Endodermal cell (in vitro differentiated cells): Measurements from ENCODE around the gene SPAG16. TPM values are rescaled to one million over a fixed set of nuclear protein-coding genes. Genes with fewer than 3 reads are reported as not detected.

Experiments
- DNase-seq: peaks from one replicate; pipeline ENCODE4 v3.0.0-alpha.2; 2017
- H3K27ac ChIP-seq: 2 replicates; pipeline ENCODE4 v1.5.1; 2013; ENCODE audit warnings: mild to moderate bottlenecking, low read depth, low read length, moderate library complexity
- H3K27me3 ChIP-seq: 2 replicates; pipeline ENCODE4 v1.6.1; 2013; ENCODE audit warnings: mild to moderate bottlenecking, low read length, moderate library complexity; ENCODE audit not compliant: insufficient read depth, control insufficient read depth, poor library complexity, severe bottlenecking
- H3K36me3 ChIP-seq: 2 replicates; pipeline ENCODE4 v1.7.0; 2013; ENCODE audit warnings: mild to moderate bottlenecking, low read length, moderate library complexity; ENCODE audit not compliant: control insufficient read depth, insufficient read depth
- H3K4me1 ChIP-seq: one replicate; pipeline ENCODE4 v1.7.0; 2013; ENCODE audit warnings: low read length; ENCODE audit not compliant: control insufficient read depth, insufficient read depth
- H3K4me3 ChIP-seq: 2 replicates; pipeline ENCODE4 v1.5.1; 2013; ENCODE audit warnings: mild to moderate bottlenecking, low read length, moderate library complexity
- H3K9ac ChIP-seq: 2 replicates; pipeline ENCODE4 v1.6.1; 2013; ENCODE audit warnings: mild to moderate bottlenecking, low read length, moderate library complexity; ENCODE audit not compliant: poor library complexity, severe bottlenecking; ENCODE audit errors: extremely low read depth
- H3K9me3 ChIP-seq: 2 replicates; pipeline ENCODE4 v1.6.1; 2013; ENCODE audit warnings: mild to moderate bottlenecking, low read length, moderate library complexity; ENCODE audit not compliant: control insufficient read depth
- H3K27ac Mint-ChIP-seq: 2 replicates; pipeline ENCODE4 v1.8.0; 2020; ENCODE audit warnings: mixed read lengths
- H3K27me3 Mint-ChIP-seq: 2 replicates; pipeline ENCODE4 v1.8.0; 2021; ENCODE audit warnings: mild to moderate bottlenecking, mixed read lengths; ENCODE audit not compliant: insufficient read depth
- H3K36me3 Mint-ChIP-seq: 2 replicates; pipeline ENCODE4 v1.8.0; 2020; ENCODE audit warnings: low read depth, mixed read lengths
- H3K4me1 Mint-ChIP-seq: 2 replicates; pipeline ENCODE4 v1.8.0; 2020; ENCODE audit warnings: mixed read lengths
- H3K4me3 Mint-ChIP-seq: 2 replicates; pipeline ENCODE4 v1.8.0; 2020; ENCODE audit warnings: mild to moderate bottlenecking, moderate library complexity, mixed read lengths
- H3K9me3 Mint-ChIP-seq: 2 replicates; pipeline ENCODE4 v1.8.0; 2020; ENCODE audit warnings: mild to moderate bottlenecking, mixed read lengths
- WGBS, 2 experiments: methylation state at CpG; one replicate each; pipeline versions ENCODE4 v1.1.5 to v1.1.7; 2013; ENCODE audit warnings: missing lambda C conversion rate in 2 of 2, mixed read lengths in 1 of 2; ENCODE audit not compliant: insufficient coverage in 1 of 2, insufficient read length in 1 of 2; 5-methylcytosine and 5-hydroxymethylcytosine counted together
- total RNA-seq, 2 donors: library from RNA; stranded (reverse); fragmentation: NEBNext Ultra II Directional in 1 of 2; extraction: Animal tissue kit (Norgen Biotek cat#: 25700) in 1 of 2; gene quantifications; 2 replicates in 1 of 2; 3 replicates in 1 of 2; pipeline ENCODE4 v1.2.1, GENCODE V29; 2021
- TF ChIP-seq, protein P1 (sequence below): fragments of 200-600 bp; sonication (generic); conservative IDR thresholded peaks from 2 replicates; pipeline ENCODE4 v1.5.0; 2021; ENCODE audit warnings: antibody characterized with exemption, mild to moderate bottlenecking

SPAG16 gene
- total RNA-seq, 2 donors from 2014 or later, result 27.8 to 38.2 TPM

DNA sequence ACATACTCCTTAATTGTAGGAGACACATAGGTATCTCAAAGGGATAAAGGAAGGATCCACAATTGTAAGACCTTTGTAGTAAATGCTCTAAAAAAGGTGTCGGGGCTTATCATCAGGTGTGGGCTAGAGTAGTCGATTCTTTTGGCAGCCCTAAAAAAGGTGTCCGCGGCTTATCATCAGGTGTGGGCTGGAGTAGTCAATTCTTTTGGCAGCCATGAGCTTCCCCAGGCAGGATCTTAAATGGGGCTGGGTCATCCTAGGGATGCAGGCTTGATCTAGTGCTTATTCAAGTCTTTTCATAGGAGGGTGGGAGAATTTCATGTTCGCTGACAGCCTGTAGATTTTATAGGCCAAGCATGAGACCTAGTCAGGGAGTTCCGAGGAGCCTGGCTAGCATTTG, 720.2 kb downstream of the SPAG16 start:
- Mint-ChIP-seq H3K36me3 (peaks cover 6% of the 10 kb centered on the region), H3K27me3 (no peaks in the 10 kb centered on the region), H3K4me1 (peaks cover 16% of the 10 kb centered on the region), H3K27ac (peak overlapping the region; percentile 20), H3K9me3 (peaks cover 13% of the 10 kb centered on the region), H3K4me3 (no peak overlapping the region)
- Histone ChIP-seq H3K27me3 (no peaks in the 10 kb centered on the region), H3K27ac (no peak overlapping the region), H3K9ac (no peak overlapping the region), H3K36me3 (no peaks in the 10 kb centered on the region), H3K4me3 (no peak overlapping the region), H3K4me1 (peaks cover 5% of the 10 kb centered on the region), H3K9me3 (peaks cover 28% of the 10 kb centered on the region)
- DNase-seq, result peak; percentile 67
- WGBS, 2 experiments, result 69 to 74% methylated on average over 3 to 6 of the region's 6 CpGs
- TF ChIP-seq, protein P1, sequence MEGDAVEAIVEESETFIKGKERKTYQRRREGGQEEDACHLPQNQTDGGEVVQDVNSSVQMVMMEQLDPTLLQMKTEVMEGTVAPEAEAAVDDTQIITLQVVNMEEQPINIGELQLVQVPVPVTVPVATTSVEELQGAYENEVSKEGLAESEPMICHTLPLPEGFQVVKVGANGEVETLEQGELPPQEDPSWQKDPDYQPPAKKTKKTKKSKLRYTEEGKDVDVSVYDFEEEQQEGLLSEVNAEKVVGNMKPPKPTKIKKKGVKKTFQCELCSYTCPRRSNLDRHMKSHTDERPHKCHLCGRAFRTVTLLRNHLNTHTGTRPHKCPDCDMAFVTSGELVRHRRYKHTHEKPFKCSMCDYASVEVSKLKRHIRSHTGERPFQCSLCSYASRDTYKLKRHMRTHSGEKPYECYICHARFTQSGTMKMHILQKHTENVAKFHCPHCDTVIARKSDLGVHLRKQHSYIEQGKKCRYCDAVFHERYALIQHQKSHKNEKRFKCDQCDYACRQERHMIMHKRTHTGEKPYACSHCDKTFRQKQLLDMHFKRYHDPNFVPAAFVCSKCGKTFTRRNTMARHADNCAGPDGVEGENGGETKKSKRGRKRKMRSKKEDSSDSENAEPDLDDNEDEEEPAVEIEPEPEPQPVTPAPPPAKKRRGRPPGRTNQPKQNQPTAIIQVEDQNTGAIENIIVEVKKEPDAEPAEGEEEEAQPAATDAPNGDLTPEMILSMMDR, result no peak

DNA sequence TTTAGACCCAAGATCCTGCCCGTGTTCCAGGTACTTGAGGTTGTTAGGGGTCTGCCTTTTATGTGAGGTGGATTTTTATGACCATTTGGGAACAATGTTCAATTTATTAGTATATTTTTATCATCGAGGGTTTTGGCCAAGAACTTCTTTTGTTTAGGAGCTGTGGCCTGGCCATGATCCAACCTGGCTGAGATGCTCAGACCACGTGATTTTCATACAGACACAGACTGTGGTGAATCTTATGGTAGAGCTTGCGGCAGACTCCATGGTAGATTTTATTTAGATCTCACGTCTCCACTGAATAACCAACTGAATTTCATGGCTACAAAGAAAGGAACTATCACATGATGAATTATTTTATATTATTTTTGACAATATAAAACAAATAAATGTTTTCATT, 721.1 kb downstream of the SPAG16 start:
- peaks cover 20% of the 10 kb centered on the region for H3K9me3 ChIP-seq
- H3K27ac ChIP-seq, result no peak overlapping the region
- peaks cover 16% of the 10 kb centered on the region for H3K4me1 Mint-ChIP-seq
- H3K9me3 Mint-ChIP-seq, result peaks cover 6% of the 10 kb centered on the region
- H3K4me1 ChIP-seq, result peaks cover 5% of the 10 kb centered on the region
- no peak overlapping the region for H3K9ac ChIP-seq
- DNase-seq, result no peak
- no peaks in the 10 kb centered on the region for H3K27me3 ChIP-seq
- TF ChIP-seq, protein P1, result no peak
- 92 to 97% methylated on average over 3 to 5 of the region's 5 CpGs for WGBS, 2 experiments
- no peak overlapping the region for H3K27ac Mint-ChIP-seq
- H3K36me3 Mint-ChIP-seq, result no peaks in the 10 kb centered on the region
- H3K4me3 ChIP-seq, result no peak overlapping the region
- no peaks in the 10 kb centered on the region for H3K27me3 Mint-ChIP-seq
- H3K36me3 ChIP-seq, result no peaks in the 10 kb centered on the region
- no peak overlapping the region for H3K4me3 Mint-ChIP-seq

DNA sequence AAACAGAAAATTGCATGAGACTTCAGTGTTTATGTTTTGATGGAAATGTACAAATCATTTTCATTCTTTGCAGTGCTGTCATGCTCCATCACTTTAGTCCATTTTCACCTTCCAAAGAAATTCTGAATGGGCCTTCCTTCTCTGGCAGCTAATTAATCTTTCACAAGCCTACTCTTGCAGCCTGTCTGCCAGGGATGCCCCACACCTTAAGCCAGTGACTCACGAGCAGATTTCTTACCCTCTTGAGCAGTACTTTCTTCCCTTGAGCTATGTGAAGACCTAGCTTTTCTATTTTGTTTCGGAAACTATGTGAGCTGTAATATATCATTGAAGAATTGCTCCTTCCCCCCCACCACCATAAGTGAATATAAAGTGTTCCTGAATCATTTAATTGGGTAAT, 722.3 kb downstream of the SPAG16 start:
- Mint-ChIP-seq H3K9me3 (peaks cover 6% of the 10 kb centered on the region), H3K27me3 (no peaks in the 10 kb centered on the region), H3K4me3 (no peak overlapping the region), H3K36me3 (no peaks in the 10 kb centered on the region), H3K27ac (no peak overlapping the region), H3K4me1 (peaks cover 16% of the 10 kb centered on the region)
- Histone ChIP-seq H3K9me3 (peaks cover 17% of the 10 kb centered on the region), H3K4me3 (no peak overlapping the region), H3K27me3 (no peaks in the 10 kb centered on the region), H3K36me3 (no peaks in the 10 kb centered on the region), H3K4me1 (peaks cover 5% of the 10 kb centered on the region), H3K27ac (no peak overlapping the region), H3K9ac (no peak overlapping the region)
- 80 to 100% methylated on average over 1 of the region's 2 CpGs for WGBS, 2 experiments
- DNase-seq, result no peak
- TF ChIP-seq, protein P1, result no peak
